ENCODE results near the gene CFAP52.
A peak's percentile ranks its signal among the peaks of the same experiment; 100 is the strongest.

CFAP52 gene, protein sequence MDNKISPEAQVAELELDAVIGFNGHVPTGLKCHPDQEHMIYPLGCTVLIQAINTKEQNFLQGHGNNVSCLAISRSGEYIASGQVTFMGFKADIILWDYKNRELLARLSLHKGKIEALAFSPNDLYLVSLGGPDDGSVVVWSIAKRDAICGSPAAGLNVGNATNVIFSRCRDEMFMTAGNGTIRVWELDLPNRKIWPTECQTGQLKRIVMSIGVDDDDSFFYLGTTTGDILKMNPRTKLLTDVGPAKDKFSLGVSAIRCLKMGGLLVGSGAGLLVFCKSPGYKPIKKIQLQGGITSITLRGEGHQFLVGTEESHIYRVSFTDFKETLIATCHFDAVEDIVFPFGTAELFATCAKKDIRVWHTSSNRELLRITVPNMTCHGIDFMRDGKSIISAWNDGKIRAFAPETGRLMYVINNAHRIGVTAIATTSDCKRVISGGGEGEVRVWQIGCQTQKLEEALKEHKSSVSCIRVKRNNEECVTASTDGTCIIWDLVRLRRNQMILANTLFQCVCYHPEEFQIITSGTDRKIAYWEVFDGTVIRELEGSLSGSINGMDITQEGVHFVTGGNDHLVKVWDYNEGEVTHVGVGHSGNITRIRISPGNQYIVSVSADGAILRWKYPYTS

DNA sequence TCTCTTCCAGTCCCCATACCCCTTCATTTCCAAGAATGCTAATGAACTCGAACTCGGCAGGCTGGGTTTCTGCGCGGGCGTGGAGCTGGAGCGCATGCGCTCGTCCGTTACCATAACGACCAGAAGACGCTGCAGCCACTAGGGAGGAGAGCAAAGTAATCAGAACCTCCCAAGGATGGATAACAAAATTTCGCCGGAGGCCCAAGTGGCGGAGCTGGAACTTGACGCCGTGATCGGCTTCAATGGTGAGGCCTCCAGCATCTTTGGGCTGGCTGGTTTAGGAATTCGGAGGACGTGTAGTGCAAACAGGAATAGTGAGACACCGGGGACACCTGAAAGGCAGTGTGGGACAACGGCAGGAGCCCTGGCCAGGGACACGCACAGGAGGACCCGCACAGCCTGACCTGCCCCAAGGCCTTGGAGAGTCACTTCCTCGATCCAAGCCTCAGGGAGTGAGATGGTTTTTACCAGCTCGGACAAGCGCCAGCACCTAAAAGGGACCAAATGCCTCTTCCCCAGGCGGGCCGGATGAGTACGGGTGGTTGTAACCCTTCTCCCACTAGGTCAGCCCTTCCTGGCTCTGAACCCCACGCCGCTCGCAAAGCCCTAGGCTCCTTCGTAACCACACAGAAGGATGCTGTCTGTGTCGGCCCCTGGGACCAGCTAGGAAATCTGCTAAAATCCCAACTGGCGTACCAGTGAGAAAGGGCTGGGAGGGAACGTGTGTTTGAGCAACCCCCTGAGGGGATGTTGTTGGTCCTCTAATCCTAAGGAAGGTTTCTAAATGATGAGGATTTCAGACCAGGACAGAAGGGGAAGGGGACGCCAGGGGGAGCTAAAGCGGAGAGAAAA, at the start of gene CFAP52:
CFAP52 (plus strand) TSS at position 122 of the 852 bp plus-strand sequence; CDS start at position 176, 54 bp downstream.
- Mint-ChIP-seq H3K27ac (ENCODE audit: low read depth) (peak within 1 kb of the TSS; percentile 94), H3K4me1 (peaks cover 34% of the 10 kb centered on the region), H3K36me3 (ENCODE audit: insufficient read depth) (peaks cover 17% of the 10 kb centered on the region), H3K9me3 (no peaks in the 10 kb centered on the region), H3K4me3 (peak within 1 kb of the TSS; percentile 97), H3K27me3 (no peaks in the 10 kb centered on the region)
- DNase-seq (ENCODE audit: low spot score in 2 of 2) = peak; percentile 53 to 60
- peak; percentile 69 for ATAC-seq (replicated peaks; ENCODE audit: extremely low read depth, poor library complexity, severe bottlenecking)

DNA sequence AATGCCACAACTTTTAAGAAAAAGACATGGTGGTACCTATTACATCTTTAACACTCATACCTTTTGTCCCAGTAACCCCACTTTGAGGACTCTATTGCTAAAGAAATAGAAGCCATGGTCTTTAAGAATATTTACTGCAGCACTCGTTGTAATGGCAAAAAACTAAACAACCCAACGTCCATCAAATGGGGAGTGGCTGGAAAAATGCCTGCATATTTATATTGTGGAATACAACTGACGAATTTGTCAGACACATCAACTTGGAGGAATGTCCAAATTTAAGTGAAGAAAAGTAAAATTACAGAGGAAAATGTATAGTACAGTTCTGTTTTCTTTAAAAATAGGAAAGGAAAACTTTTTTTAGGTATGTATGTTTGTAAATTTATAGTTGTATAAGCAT, 48.7 kb upstream of the CFAP52 start:
- DNase-seq (ENCODE audit: low spot score in 2 of 2) (no peak), ATAC-seq (replicated peaks; ENCODE audit: extremely low read depth, poor library complexity, severe bottlenecking) (no peak)
- Mint-ChIP-seq H3K4me3 (no peak overlapping the region), H3K27me3 (no peaks in the 10 kb centered on the region), H3K4me1 (no peaks in the 10 kb centered on the region), H3K27ac (ENCODE audit: low read depth) (no peak overlapping the region), H3K9me3 (no peaks in the 10 kb centered on the region), H3K36me3 (ENCODE audit: insufficient read depth) (peaks cover 4% of the 10 kb centered on the region)

DNA sequence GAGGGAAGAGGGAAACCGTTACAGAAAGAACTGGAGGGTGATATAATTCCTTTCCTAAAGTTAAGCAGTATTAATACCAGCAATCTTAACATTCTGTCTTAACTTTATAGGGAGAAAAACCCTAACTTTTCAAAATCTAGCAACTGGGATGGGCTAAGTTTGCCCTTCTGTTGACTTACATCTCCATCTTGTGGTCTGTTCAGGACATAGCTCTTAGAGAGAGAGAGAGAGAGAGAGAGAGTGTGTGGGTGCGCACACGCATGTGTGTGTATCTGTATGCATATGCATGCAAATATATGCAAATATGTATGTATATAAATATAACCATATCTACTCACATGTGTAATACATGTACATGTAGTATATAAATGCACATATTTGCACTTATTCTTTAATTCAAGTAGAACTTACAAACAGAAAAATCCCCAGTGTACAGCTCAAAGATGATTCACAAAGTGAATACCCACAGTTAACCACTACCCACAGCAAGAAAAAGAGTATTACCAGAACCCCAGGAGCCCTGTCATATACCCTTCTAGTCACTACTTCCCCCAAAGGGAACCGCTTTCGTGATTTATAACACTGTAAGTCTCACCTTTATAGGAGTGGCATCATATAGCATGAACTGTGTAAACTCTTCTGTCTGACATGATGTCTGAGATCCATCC, 47.3 kb upstream of the CFAP52 start:
- H3K27ac Mint-ChIP-seq (ENCODE audit: low read depth) = no peak overlapping the region

DNA sequence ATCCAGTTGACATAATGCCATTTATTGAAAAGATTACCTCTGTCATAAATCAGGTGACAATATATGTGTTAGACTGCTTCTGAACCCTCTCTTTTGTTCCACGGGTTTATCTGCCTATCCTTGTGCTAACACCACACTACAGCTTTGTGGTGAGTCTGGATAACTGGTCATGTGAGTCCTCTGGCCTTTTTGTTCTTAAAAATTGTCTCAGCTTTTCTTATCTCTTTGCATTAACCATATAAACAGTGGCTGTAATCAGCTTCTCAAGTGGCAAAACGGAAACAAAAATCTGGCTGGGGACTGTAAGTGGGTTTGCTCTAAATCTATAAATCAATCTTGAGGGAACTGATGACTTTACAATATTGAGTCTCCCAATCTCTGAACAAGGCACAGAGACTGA, 45.4 kb upstream of the CFAP52 start:
- Mint-ChIP-seq H3K4me3 (no peak overlapping the region), H3K27ac (ENCODE audit: low read depth) (no peak overlapping the region), H3K9me3 (no peaks in the 10 kb centered on the region), H3K4me1 (no peaks in the 10 kb centered on the region), H3K36me3 (ENCODE audit: insufficient read depth) (peaks cover 4% of the 10 kb centered on the region), H3K27me3 (no peaks in the 10 kb centered on the region)
- ATAC-seq (replicated peaks; ENCODE audit: extremely low read depth, poor library complexity, severe bottlenecking) = no peak
- no peak for DNase-seq (ENCODE audit: low spot score in 2 of 2)

More for the DNA sequence above, 47.3 kb upstream of the CFAP52 start:
- no peak overlapping the region for H3K4me3 Mint-ChIP-seq
- no peaks in the 10 kb centered on the region for H3K9me3 Mint-ChIP-seq
- DNase-seq (ENCODE audit: low spot score in 2 of 2) (no peak), ATAC-seq (replicated peaks; ENCODE audit: extremely low read depth, poor library complexity, severe bottlenecking) (no peak)
- H3K4me1 Mint-ChIP-seq = no peaks in the 10 kb centered on the region
- H3K27me3 Mint-ChIP-seq = no peaks in the 10 kb centered on the region
- H3K36me3 Mint-ChIP-seq (ENCODE audit: insufficient read depth) = peaks cover 4% of the 10 kb centered on the region

DNA sequence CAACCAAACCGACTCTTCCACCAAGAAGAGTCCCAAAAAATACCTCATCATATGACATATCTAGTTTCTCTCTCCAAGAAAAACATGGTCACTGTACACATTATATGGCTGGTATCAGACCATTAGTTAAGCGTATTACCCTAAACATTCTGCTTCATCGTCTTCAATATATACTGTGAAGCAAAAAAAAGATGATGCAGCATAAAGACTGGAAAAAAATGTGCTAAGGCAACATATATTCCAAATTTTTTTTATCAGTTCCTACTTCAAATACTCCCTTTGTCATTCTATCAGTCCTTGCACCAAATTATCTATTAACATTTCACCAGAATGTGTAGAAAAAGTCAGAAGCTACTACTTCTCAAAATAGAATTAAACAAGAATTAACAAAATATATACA, 43.7 kb upstream of the CFAP52 start:
- no peaks in the 10 kb centered on the region for H3K27me3 Mint-ChIP-seq
- H3K9me3 Mint-ChIP-seq = no peaks in the 10 kb centered on the region
- no peak for DNase-seq (ENCODE audit: low spot score in 2 of 2)
- ATAC-seq (replicated peaks; ENCODE audit: extremely low read depth, poor library complexity, severe bottlenecking) = no peak
- H3K4me1 Mint-ChIP-seq = no peaks in the 10 kb centered on the region
- H3K27ac Mint-ChIP-seq (ENCODE audit: low read depth) = no peak overlapping the region
- no peak overlapping the region for H3K4me3 Mint-ChIP-seq
- H3K36me3 Mint-ChIP-seq (ENCODE audit: insufficient read depth) = peaks cover 1% of the 10 kb centered on the region

DNA sequence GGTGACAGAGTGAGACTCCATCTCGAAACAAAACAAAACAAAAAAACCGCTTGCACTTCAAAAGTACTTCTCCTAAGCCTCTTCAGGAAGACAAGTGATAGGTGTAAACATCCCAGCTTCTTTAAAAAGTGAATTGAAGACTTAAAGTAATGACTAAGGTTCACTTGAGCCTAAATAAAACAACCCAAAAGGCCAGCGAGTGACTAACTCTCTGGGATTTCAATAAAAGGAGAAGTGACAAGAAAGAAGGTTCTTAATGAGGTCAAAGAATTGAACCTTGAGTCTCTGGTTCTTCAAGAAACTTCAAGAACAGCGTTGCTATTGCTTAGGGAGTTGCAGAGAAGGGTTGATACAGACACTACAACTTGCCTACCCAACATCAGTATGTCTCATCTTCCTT, 43.0 kb upstream of the CFAP52 start:
- ATAC-seq (replicated peaks; ENCODE audit: extremely low read depth, poor library complexity, severe bottlenecking) (no peak), DNase-seq (ENCODE audit: low spot score in 2 of 2) (no peak)
- Mint-ChIP-seq H3K4me1 (no peaks in the 10 kb centered on the region), H3K27ac (ENCODE audit: low read depth) (no peak overlapping the region), H3K27me3 (no peaks in the 10 kb centered on the region), H3K4me3 (no peak overlapping the region), H3K36me3 (ENCODE audit: insufficient read depth) (no peaks in the 10 kb centered on the region), H3K9me3 (no peaks in the 10 kb centered on the region)

DNA sequence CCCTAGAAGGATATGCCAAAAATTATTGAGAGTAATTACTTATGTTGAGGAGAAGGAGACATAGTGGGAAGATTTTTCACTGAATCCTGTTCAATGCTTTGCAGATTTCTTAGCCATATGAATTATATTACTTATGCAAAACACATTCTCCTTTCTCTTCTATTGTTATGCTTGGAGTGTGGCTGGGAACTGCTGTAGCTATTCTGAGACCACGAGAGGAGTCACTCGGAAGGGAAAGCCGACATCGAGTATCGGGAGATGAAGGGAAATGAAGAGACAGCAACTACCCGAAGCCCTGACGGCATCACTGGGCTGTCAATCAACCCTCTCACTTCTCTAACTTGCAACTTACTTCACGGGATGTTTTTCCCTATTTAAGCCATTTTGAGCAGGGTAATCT, 40.4 kb upstream of the CFAP52 start:
- no peaks in the 10 kb centered on the region for H3K27me3 Mint-ChIP-seq
- H3K36me3 Mint-ChIP-seq (ENCODE audit: insufficient read depth) = peaks cover 7% of the 10 kb centered on the region
- ATAC-seq (replicated peaks; ENCODE audit: extremely low read depth, poor library complexity, severe bottlenecking) = no peak
- H3K4me3 Mint-ChIP-seq = no peak overlapping the region
- H3K27ac Mint-ChIP-seq (ENCODE audit: low read depth) = no peak overlapping the region
- no peaks in the 10 kb centered on the region for H3K9me3 Mint-ChIP-seq
- H3K4me1 Mint-ChIP-seq = peaks cover 16% of the 10 kb centered on the region
- no peak for DNase-seq (ENCODE audit: low spot score in 2 of 2)

DNA sequence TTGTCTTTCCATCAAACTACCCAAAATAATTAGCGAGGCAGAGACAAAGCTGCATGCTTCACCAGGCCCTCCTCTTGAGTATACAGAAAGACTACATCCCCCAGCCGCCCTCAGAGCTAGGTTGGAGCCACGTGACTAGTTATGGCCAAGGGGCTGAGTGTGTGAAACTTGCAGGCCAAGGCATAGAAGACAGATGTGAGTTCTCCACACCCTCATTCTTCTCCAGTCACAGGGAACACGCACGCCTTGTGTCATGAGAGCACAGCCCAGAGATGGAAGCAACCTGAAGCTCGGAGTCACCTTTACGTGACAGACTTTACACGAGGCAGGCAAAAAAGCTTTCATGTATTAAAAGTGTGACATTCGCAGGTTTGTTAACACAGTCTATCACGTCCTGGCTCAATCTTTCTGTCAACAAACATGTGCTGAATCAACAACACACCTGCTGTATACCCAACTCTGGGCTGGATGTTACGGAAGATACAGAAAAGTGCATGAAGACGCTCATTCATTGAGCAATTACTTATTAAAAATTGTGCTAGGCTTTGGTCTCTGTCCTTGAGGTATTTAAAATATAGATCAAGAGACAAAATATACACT, 39.2 kb upstream of the CFAP52 start:
- Mint-ChIP-seq H3K9me3 (no peaks in the 10 kb centered on the region), H3K27ac (ENCODE audit: low read depth) (no peak overlapping the region), H3K36me3 (ENCODE audit: insufficient read depth) (peaks cover 7% of the 10 kb centered on the region), H3K27me3 (no peaks in the 10 kb centered on the region), H3K4me3 (no peak overlapping the region), H3K4me1 (peaks cover 17% of the 10 kb centered on the region)
- DNase-seq (ENCODE audit: low spot score in 2 of 2) (no peak), ATAC-seq (replicated peaks; ENCODE audit: extremely low read depth, poor library complexity, severe bottlenecking) (no peak)

DNA sequence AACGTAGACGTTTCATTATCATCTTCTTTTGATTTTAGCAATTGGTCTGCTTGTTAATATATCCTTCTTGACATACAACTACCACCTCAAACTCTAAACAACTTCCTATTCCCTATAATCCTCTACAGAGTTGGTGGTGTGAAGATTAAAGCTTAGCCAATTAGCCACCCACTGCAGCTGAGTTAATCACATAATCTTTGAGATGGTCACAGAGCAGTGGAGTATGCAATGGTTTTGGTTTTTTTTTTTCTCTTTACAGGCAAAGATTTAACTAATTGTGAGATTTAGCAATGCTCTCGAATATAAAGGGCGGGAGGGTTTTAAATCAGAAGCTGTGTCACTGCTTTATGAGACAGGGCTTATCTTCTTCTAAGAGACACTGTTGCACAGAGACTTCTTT, 37.8 kb upstream of the CFAP52 start:
- no peak overlapping the region for H3K4me3 Mint-ChIP-seq
- H3K27me3 Mint-ChIP-seq = no peaks in the 10 kb centered on the region
- no peak for DNase-seq (ENCODE audit: low spot score in 2 of 2)
- ATAC-seq (replicated peaks; ENCODE audit: extremely low read depth, poor library complexity, severe bottlenecking) = no peak
- H3K4me1 Mint-ChIP-seq = peaks cover 17% of the 10 kb centered on the region
- no peaks in the 10 kb centered on the region for H3K9me3 Mint-ChIP-seq
- peak overlapping the region; percentile 33 for H3K27ac Mint-ChIP-seq (ENCODE audit: low read depth)
- peaks cover 7% of the 10 kb centered on the region for H3K36me3 Mint-ChIP-seq (ENCODE audit: insufficient read depth)

DNA sequence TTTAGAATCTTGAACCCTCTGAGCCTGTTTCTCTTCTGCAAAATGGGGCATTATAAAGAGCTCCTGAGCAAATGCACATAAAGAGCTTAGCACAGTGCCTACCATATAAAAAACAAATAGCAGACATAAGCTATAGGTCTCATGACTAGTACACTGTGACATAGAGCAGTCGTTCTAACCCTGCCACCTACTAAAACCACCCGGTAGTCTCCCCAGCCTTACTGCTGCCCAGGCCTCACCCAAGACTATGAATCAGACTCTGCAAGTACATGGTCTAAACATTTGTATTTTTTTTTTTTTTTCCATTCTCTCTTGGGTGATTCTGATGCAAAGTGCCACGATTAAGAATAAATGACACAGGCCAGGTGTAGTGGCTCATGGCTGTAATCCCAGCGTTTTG, 34.7 kb upstream of the CFAP52 start:
- ATAC-seq (replicated peaks; ENCODE audit: extremely low read depth, poor library complexity, severe bottlenecking) (no peak), DNase-seq (ENCODE audit: low spot score in 2 of 2) (no peak)
- Mint-ChIP-seq H3K36me3 (ENCODE audit: insufficient read depth) (peaks cover 9% of the 10 kb centered on the region), H3K27ac (ENCODE audit: low read depth) (no peak overlapping the region), H3K4me3 (no peak overlapping the region), H3K27me3 (no peaks in the 10 kb centered on the region), H3K4me1 (peaks cover 17% of the 10 kb centered on the region), H3K9me3 (no peaks in the 10 kb centered on the region)

DNA sequence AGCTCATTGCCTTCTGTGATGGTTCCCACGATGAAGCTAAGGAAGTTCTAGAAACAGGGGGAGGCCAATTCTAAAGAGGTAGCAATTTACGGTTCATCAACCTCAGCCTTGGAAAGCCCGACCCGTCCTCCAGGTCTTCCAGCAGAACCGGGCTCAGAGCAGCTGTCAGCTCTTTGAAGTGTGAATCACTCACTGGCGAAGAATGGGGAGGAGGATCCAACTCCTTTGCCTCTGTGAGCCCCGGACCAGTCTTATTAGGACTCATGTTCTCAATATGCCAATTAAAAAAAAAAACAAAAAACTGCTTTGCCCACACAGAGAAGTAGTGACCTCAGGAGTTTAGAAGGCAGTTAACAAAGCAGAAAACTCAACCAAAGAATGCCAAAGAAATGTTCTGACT, 32.2 kb upstream of the CFAP52 start:
- Mint-ChIP-seq H3K27ac (ENCODE audit: low read depth) (no peak overlapping the region), H3K36me3 (ENCODE audit: insufficient read depth) (peaks cover 9% of the 10 kb centered on the region), H3K4me3 (no peak overlapping the region), H3K9me3 (no peaks in the 10 kb centered on the region), H3K4me1 (peaks cover 12% of the 10 kb centered on the region), H3K27me3 (no peaks in the 10 kb centered on the region)
- no peak for ATAC-seq (replicated peaks; ENCODE audit: extremely low read depth, poor library complexity, severe bottlenecking)
- DNase-seq (ENCODE audit: low spot score in 2 of 2) = no peak

DNA sequence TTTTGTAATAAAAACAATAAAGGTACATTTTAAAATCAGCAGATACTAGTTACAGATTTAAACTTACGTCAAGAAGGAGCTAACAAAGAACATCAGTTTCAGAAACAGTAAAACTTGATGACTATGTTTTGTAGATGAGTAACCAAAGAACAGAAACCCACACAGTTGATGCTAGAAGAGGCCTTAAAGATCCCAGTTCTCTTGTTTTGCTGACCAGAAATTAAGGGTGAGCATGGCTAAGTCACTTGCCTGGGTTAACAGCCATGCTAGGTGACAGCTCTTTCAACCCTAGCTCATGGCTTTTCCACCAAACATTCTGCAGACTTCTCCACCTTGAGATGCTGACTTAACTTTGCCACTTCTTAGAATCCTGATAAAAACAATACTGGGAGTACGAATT, 27.2 kb upstream of the CFAP52 start:
- Mint-ChIP-seq H3K4me3 (no peak overlapping the region), H3K27ac (ENCODE audit: low read depth) (peak overlapping the region; percentile 27)
- no peak for ATAC-seq (replicated peaks; ENCODE audit: extremely low read depth, poor library complexity, severe bottlenecking)

More for the DNA sequence above, 27.2 kb upstream of the CFAP52 start:
- H3K4me1 Mint-ChIP-seq = no peaks in the 10 kb centered on the region
- H3K9me3 Mint-ChIP-seq = no peaks in the 10 kb centered on the region
- H3K36me3 Mint-ChIP-seq (ENCODE audit: insufficient read depth) = peaks cover 8% of the 10 kb centered on the region
- DNase-seq (ENCODE audit: low spot score in 2 of 2) = no peak
- no peaks in the 10 kb centered on the region for H3K27me3 Mint-ChIP-seq

Data from central memory CD8-positive, alpha-beta T cell (primary cell).